SK-N-SH (cell line): ENCODE results near the gene PCNX4. TPM values are rescaled to one million over a fixed set of nuclear protein-coding genes. Genes with fewer than 3 reads are reported as not detected.
A peak's percentile ranks its signal among the peaks of the same experiment; 100 is the strongest.

Source experiments
- CTCF ChIA-PET: fragments of 300-600, 350-600 bp; formaldehyde crosslinking; extraction: SDS; loops from one replicate; lab custom pipeline; 2021; lab: Yijun Ruan, JAX
- POLR2A ChIA-PET: fragments of 350-600 bp; sonication (Branson Sonifier 250); formaldehyde crosslinking; extraction: SDS; loops from one replicate; lab custom pipeline; 2020; ENCODE audit warnings: antibody characterized with exemption, inconsistent platforms; lab: Yijun Ruan, JAX
- DNase-seq: peaks from one replicate; pipeline ENCODE4 v3.0.0; 2012
- H2AFZ ChIP-seq: fragments of 200-600 bp; sonication (generic); 2 replicates; pipeline ENCODE4 v1.8.1; 2016; ENCODE audit warnings: antibody characterized with exemption, mild to moderate bottlenecking, low read depth
- H3F3A ChIP-seq: fragments of 200-600 bp; sonication (generic); replicated peaks from 2 replicates; pipeline ENCODE3; 2016; ENCODE audit warnings: antibody characterized with exemption, mild to moderate bottlenecking; ENCODE audit not compliant: insufficient read depth
- H3K27ac ChIP-seq, 2 experiments: fragments of 200-500 bp in 1 of 2; fragments of 200-600 bp in 1 of 2; sonication (Bioruptor generic) in 1 of 2; sonication (generic), shearing (Covaris generic) in 1 of 2; 2 replicates each; pipeline versions ENCODE4 v1.5.1 to v1.6.1; 2014 to 2016; ENCODE audit warnings: low read depth in 2 of 2, inconsistent platforms in 1 of 2, low read length in 1 of 2, mild to moderate bottlenecking in 1 of 2, mixed read lengths in 1 of 2
- H3K27me3 ChIP-seq: fragments of 200-600 bp; sonication (generic), shearing (Covaris generic); 2 replicates; pipeline ENCODE4 v1.6.1; 2016; ENCODE audit warnings: mixed run types; ENCODE audit not compliant: insufficient read depth
- H3K36me3 ChIP-seq, 2 experiments: fragments of 200-500 bp in 1 of 2; fragments of 200-600 bp in 1 of 2; sonication (Bioruptor generic) in 1 of 2; sonication (generic) in 1 of 2; replicated peaks in 1 of 2; 2 replicates each; pipeline versions ENCODE3 to v1.5.1; 2014 to 2016; ENCODE audit warnings: low read length in 1 of 2, mild to moderate bottlenecking in 1 of 2; ENCODE audit not compliant: insufficient read depth in 2 of 2, control insufficient read depth in 1 of 2
- H3K4me1 ChIP-seq, 2 experiments: fragments of 200-500 bp in 1 of 2; fragments of 200-600 bp in 1 of 2; sonication (Bioruptor generic) in 1 of 2; sonication (generic), shearing (Covaris generic) in 1 of 2; 2 replicates each; pipeline versions ENCODE4 v1.5.1 to v1.6.1; 2014 to 2016; ENCODE audit warnings: low read depth in 1 of 2, low read length in 1 of 2, mixed run types in 1 of 2; ENCODE audit not compliant: insufficient read depth in 2 of 2, control insufficient read depth in 1 of 2
- H3K4me2 ChIP-seq: fragments of 200-600 bp; sonication (generic), shearing (Covaris generic); 2 replicates; pipeline ENCODE4 v1.6.1; 2017; ENCODE audit warnings: mixed run types
- H3K4me3 ChIP-seq, 2 experiments: fragments of 200-500 bp in 1 of 2; fragments of 200-600 bp in 1 of 2; sonication (Bioruptor generic) in 1 of 2; sonication (generic), shearing (Covaris generic) in 1 of 2; 2 replicates each; pipeline versions ENCODE4 v1.5.1 to v1.8.1; 2014 to 2016; ENCODE audit warnings: low read depth in 2 of 2, inconsistent platforms in 1 of 2, low read length in 1 of 2, mild to moderate bottlenecking in 1 of 2, mixed read lengths in 1 of 2, moderate library complexity in 1 of 2
- H3K79me2 ChIP-seq: fragments of 200-600 bp; sonication (generic); 2 replicates; pipeline ENCODE4 v1.8.1; 2017; ENCODE audit warnings: mild to moderate bottlenecking; ENCODE audit not compliant: insufficient read depth
- H3K9ac ChIP-seq: fragments of 200-600 bp; sonication (generic); 2 replicates; pipeline ENCODE4 v1.6.1; 2017; ENCODE audit warnings: mixed run types
- H3K9me2 ChIP-seq: fragments of 200-600 bp; sonication (generic); 2 replicates; pipeline ENCODE4 v1.6.1; 2017; ENCODE audit warnings: mixed run types
- H3K9me3 ChIP-seq: fragments of 200-600 bp; sonication (generic); 2 replicates; pipeline ENCODE4 v1.6.1; 2017; ENCODE audit warnings: mixed run types, mild to moderate bottlenecking, moderate library complexity
- H4K20me1 ChIP-seq: fragments of 200-600 bp; sonication (generic); 2 replicates; pipeline ENCODE4 v1.6.1; 2017; ENCODE audit warnings: mild to moderate bottlenecking, mixed run types; ENCODE audit not compliant: insufficient read depth
- FOSL2 ChIP-seq: IDR thresholded peaks from 2 replicates; pipeline ENCODE4 v1.4.0; 2012; ENCODE audit warnings: low read depth, mild to moderate bottlenecking, moderate library complexity, borderline replicate concordance
- FOXJ3 ChIP-seq: sonication (generic); formaldehyde crosslinking; IDR thresholded peaks from 2 replicates; pipeline ENCODE4 v1.5.1; 2020; ENCODE audit warnings: mild to moderate bottlenecking, missing genetic modification reagents
- FOXM1 ChIP-seq: IDR thresholded peaks from 2 replicates; pipeline ENCODE4 v1.4.0; 2012; ENCODE audit warnings: low read depth, mild to moderate bottlenecking
- GABPA ChIP-seq: IDR thresholded peaks from 2 replicates; pipeline ENCODE4 v1.4.0; 2012; ENCODE audit warnings: low read depth, mild to moderate bottlenecking
- GATA2 ChIP-seq: sonication (generic); formaldehyde crosslinking; IDR thresholded peaks from 2 replicates; pipeline ENCODE4 v1.5.0; 2020; ENCODE audit warnings: mild to moderate bottlenecking, missing genetic modification reagents
- IRF3 ChIP-seq: fragments of 150-350 bp; IDR thresholded peaks from 2 replicates; pipeline ENCODE4 v1.6.1; 2016; ENCODE audit warnings: mild to moderate bottlenecking, low read depth, low read length
- MEF2A ChIP-seq: IDR thresholded peaks from 2 replicates; pipeline ENCODE4 v1.4.0; 2012; ENCODE audit warnings: low read depth, borderline replicate concordance
- MXI1 ChIP-seq: IDR thresholded peaks from 2 replicates; pipeline ENCODE4 v1.6.1; 2012; ENCODE audit warnings: mild to moderate bottlenecking, low read depth, low read length, improper control_type of control experiment
- NFIC ChIP-seq: IDR thresholded peaks from 2 replicates; pipeline ENCODE4 v1.4.0; 2012; ENCODE audit warnings: borderline replicate concordance
- PBX3 ChIP-seq: IDR thresholded peaks from 2 replicates; pipeline ENCODE4; 2012
- REST ChIP-seq: IDR thresholded peaks from 2 replicates; pipeline ENCODE4 v1.6.1; 2012; ENCODE audit warnings: mild to moderate bottlenecking, low read depth, low read length, moderate library complexity
- RFX5 ChIP-seq: IDR thresholded peaks from 2 replicates; pipeline ENCODE4 v1.6.1; 2012; ENCODE audit warnings: mild to moderate bottlenecking, improper control_type of control experiment, low read length
- TCF12 ChIP-seq: IDR thresholded peaks from 2 replicates; pipeline ENCODE4 v1.4.0; 2012
- WGBS: methylation state at CpG from one replicate; pipeline ENCODE4 v1.1.6; 2017; ENCODE audit warnings: low lambda C conversion rate; 5-methylcytosine and 5-hydroxymethylcytosine counted together
- polyA plus RNA-seq, 3 experiments: library from polyadenylated mRNA; depleted of rRNA; stranded (reverse); fragments of >200 nt; gene quantifications; 2 replicates each; pipeline ENCODE4 v1.2.3, GENCODE V29; 2012
- TF ChIP-seq, protein P1 (sequence below): fragments of 150-350 bp; IDR thresholded peaks from 2 replicates; pipeline ENCODE4 v1.6.1; 2017; ENCODE audit warnings: antibody characterized with exemption, low read length, low read depth, borderline replicate concordance
- TF ChIP-seq, protein P2 (sequence below): fragments of 200-600 bp; sonication (generic); IDR thresholded peaks from 2 replicates; pipeline ENCODE4 v1.6.1; 2017; ENCODE audit warnings: antibody characterized with exemption, mild to moderate bottlenecking, moderate library complexity

The PCNX4 gene
- polyA plus RNA-seq, 1 of the 3 experiments (the other 2 are of a cell fraction), result 21.1 TPM

DNA sequence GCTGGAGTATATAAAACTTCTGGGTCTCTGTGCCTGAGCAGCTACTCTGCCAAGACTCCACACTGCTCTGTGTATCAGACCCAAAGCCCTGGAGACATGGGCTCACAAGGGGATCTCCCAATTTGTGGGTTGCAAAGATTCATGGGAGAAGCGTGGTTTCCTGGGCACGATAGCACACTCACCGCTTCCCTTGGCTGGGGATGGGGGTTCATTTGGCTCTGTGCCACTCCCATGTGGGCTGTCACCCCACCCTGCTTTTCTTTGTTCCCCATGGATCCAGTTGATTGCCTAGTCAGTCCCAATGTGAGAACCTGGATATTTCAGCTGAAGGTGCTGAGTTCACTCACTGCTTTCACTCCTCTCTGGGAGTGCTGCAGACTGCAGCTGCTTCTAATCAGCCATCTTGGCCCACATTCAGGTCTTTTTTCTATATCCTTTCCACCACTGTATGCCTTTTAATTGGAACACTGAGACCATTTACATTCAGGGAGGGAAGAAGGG is 40.0 kb upstream of the PCNX4 start:
- no peak overlapping the region for H3K4me3 ChIP-seq
- TF ChIP-seq TCF12 (0 out of 2 replicates have a peak, but pooled peaks have one; percentile 30), FOSL2 (no peak), PBX3 (no peak), MEF2A (no peak), NFIC (no peak)
- TF ChIP-seq, protein P1, sequence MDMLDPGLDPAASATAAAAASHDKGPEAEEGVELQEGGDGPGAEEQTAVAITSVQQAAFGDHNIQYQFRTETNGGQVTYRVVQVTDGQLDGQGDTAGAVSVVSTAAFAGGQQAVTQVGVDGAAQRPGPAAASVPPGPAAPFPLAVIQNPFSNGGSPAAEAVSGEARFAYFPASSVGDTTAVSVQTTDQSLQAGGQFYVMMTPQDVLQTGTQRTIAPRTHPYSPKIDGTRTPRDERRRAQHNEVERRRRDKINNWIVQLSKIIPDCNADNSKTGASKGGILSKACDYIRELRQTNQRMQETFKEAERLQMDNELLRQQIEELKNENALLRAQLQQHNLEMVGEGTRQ, result no peak
- TF ChIP-seq, protein P2, sequence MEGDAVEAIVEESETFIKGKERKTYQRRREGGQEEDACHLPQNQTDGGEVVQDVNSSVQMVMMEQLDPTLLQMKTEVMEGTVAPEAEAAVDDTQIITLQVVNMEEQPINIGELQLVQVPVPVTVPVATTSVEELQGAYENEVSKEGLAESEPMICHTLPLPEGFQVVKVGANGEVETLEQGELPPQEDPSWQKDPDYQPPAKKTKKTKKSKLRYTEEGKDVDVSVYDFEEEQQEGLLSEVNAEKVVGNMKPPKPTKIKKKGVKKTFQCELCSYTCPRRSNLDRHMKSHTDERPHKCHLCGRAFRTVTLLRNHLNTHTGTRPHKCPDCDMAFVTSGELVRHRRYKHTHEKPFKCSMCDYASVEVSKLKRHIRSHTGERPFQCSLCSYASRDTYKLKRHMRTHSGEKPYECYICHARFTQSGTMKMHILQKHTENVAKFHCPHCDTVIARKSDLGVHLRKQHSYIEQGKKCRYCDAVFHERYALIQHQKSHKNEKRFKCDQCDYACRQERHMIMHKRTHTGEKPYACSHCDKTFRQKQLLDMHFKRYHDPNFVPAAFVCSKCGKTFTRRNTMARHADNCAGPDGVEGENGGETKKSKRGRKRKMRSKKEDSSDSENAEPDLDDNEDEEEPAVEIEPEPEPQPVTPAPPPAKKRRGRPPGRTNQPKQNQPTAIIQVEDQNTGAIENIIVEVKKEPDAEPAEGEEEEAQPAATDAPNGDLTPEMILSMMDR, result no peak
- H3K4me2 ChIP-seq, result no peak overlapping the region
- H3K27ac ChIP-seq, result 0 out of 4 replicates have a peak overlapping the region, but pooled peaks of 1 of the 2 experiments have one; percentile 9
- DNase-seq, result no peak
- H3K4me1 ChIP-seq, result peaks cover 0 to 8% of the 10 kb centered on the region in 2 experiments; a peak in 1 of 4 replicates
- ChIA-PET CTCF (interaction anchor here (1.0 to 1.9 kb wide), 3 partner anchors 87 to 154 kb away, joined by 3 to 6 read pairs (median 3); no protein-coding TSS in a partner anchor), POLR2A (no interaction called here)
- no peaks in the 10 kb centered on the region for H4K20me1 ChIP-seq
- H3F3A ChIP-seq, result no peaks in the 10 kb centered on the region
- H3K9ac ChIP-seq, result no peak overlapping the region
- WGBS, result 86% methylated on average over 3 of the region's 3 CpGs
- no peaks in the 10 kb centered on the region for H3K27me3 ChIP-seq
- H3K9me2 ChIP-seq, result no peaks in the 10 kb centered on the region
- H3K36me3 ChIP-seq, result no peaks in the 10 kb centered on the region
- no peaks in the 10 kb centered on the region for H3K79me2 ChIP-seq
- no peak overlapping the region for H2AFZ ChIP-seq
- H3K9me3 ChIP-seq, result no peaks in the 10 kb centered on the region

GRCh38 chr14:60058087-60058486 is 33.6 kb upstream of the PCNX4 start:
- WGBS, result 12% methylated on average over 1 of the region's 1 CpG
- H3K9me3 ChIP-seq, result no peaks in the 10 kb centered on the region; the same call in 1 of the 2 replicates
- ChIA-PET CTCF (interaction anchor here (0.9 to 1.6 kb wide), 3 partner anchors 8 to 127 kb away, joined by 3 to 6 read pairs (median 3); no protein-coding TSS in a partner anchor), POLR2A (no interaction called here)
- no peaks in the 10 kb centered on the region for H3K4me1 ChIP-seq
- H3K4me3 ChIP-seq, result no peak overlapping the region
- no peaks in the 10 kb centered on the region for H3K27me3 ChIP-seq
- H2AFZ ChIP-seq, result no peak overlapping the region
- no peak overlapping the region for H3K27ac ChIP-seq
- DNase-seq, result no peak
- no peak overlapping the region for H3K4me2 ChIP-seq
- no peaks in the 10 kb centered on the region for H3F3A ChIP-seq
- H3K36me3 ChIP-seq, result no peaks in the 10 kb centered on the region
- H3K9ac ChIP-seq, result no peak overlapping the region
- no peaks in the 10 kb centered on the region for H4K20me1 ChIP-seq
- no peaks in the 10 kb centered on the region for H3K9me2 ChIP-seq
- no peaks in the 10 kb centered on the region for H3K79me2 ChIP-seq
- no peak for TF ChIP-seq FOXM1
- no peak for TF ChIP-seq FOXJ3 (CRISPR knock-in tag)
- no peak for TF ChIP-seq GABPA
- TF ChIP-seq NFIC, result no peak
- no peak for TF ChIP-seq IRF3
- TF ChIP-seq, protein P1, result no peak
- TF ChIP-seq REST, result no peak
- no peak for TF ChIP-seq MXI1
- no peak for TF ChIP-seq RFX5
- TF ChIP-seq GATA2 (CRISPR knock-in tag), result no peak
